HL-60 (cell line): ENCODE data around the gene ZFAND4.

Source experiments
- CTCF ChIP-seq: IDR thresholded peaks from one replicate; pipeline ENCODE4 v1.5.1; 2011; ENCODE audit warnings: low read length, control low read depth, inconsistent platforms; ENCODE audit not compliant: insufficient read depth
- POLR2AphosphoS5 ChIP-seq: IDR thresholded peaks from 2 replicates; pipeline ENCODE4 v1.6.1; 2012; ENCODE audit warnings: low read depth
- REST ChIP-seq: IDR thresholded peaks from 2 replicates; pipeline ENCODE4 v1.6.1; 2012; ENCODE audit warnings: low read depth; ENCODE audit not compliant: insufficient replicate concordance
- SPI1 ChIP-seq: IDR thresholded peaks from 2 replicates; pipeline ENCODE4 v1.6.1; 2012; ENCODE audit warnings: low read depth, mild to moderate bottlenecking, borderline replicate concordance

GRCh38 chr10:45569471-45569870 is 103.1 kb downstream of the ZFAND4 start:
- TF ChIP-seq CTCF (no peak), POLR2AphosphoS5 (no peak), REST (no peak), SPI1 (no peak)
